ENCODE data around the gene ZSWIM6.

Gene ZSWIM6

DNA sequence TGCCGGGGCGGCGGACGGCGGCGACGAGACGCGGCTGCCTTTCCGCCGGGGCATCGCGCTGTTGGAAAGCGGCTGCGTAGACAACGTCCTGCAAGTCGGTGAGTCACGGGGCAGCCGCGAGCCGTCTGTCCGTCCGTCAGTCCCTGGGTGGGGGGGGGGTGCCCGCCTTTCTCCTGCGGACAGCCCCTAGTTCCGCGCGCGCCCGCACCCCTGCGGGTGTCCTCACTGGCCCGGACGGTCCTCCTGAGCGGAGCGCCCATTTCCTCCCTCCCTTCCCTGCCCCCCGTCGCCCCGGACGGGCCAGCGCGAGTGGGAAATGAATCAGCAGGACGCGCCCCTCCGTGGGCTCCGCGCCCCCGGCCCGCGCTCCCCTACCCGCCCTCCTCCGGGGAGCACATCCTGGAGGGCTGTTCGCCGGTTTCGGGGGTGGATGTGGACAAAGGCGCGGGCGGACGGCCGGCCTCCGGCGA, 828 bp downstream of the ZSWIM6 start:
- DNase-seq (ENCODE audit: low spot score) = no peak

DNA sequence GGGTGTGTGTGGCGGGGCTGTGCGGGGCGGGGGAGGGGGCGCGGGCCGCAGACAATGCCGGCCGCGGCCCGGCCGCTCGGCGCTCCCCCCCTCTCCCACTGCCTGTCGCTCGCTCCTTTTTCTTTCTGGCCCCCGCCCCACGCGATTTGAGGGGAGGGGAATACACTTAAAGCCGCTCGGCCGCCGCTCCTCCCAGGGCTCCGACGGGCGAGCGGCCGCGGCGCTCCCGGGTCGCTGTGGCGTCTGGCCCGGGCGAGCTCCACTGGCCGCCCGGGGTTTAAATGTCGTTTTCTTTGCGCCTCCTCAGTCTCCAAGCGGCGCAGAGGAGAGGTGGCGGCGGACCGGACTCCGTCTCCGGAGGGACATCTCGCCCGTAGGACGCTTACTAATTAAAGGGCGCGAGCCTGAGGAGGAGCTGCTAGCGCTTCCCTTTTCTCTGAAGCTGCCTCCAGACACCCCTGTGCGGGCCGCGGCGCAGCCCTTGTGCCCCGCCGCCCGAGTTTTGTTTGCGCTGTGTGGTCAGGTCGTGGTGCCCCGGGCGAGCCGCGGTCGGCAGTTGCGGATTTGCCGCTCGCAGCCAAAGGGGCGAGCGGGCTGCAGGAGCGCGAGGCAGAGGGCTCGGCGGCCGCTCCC, 1.4 kb downstream of the ZSWIM6 start:
- DNase-seq (ENCODE audit: low spot score) = no peak

DNA sequence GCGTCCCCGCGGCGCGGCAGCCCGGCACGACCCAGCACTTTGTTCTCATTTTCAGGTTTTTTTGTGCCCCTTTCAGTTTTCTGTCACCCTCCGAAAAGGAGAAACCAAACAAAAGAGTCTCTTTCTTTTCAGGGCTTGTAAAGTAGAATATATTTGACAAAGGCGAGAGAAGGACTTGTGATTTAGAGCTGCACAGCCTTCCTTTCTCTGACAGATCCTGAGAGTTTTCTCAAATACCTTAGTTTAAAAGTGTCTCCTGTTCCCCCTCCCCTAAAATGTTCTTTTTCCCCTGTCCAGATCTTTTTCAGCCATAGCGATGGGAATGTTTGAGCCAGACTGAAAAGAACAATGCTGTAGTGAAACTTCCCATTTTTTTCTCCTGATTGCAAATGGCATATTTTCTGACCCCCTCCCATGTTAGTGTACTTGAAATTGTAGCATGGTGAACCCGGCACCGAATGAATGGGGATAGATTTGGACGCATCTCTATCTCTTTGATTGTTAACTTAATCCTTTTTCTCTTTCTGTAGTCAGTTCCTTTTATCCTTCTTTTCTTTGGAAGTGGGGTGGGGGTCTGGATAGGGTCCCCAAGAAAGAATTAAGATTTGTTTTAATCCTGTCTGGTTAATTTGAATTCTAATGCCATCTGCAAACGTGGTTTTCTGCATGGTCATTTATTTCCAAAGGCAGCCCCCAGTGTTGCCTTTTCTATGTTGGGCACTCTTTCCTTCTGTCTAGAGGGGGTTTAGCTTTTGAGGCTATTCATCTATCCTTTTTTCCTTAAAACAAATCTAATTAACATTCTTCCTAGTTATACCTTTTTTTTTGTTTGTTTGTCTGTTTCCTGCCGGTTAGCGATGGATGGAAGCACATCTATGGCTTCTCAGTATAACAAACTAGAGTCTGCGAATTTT, 2.2 kb downstream of the ZSWIM6 start:
- DNase-seq (ENCODE audit: low spot score) = no peak

DNA sequence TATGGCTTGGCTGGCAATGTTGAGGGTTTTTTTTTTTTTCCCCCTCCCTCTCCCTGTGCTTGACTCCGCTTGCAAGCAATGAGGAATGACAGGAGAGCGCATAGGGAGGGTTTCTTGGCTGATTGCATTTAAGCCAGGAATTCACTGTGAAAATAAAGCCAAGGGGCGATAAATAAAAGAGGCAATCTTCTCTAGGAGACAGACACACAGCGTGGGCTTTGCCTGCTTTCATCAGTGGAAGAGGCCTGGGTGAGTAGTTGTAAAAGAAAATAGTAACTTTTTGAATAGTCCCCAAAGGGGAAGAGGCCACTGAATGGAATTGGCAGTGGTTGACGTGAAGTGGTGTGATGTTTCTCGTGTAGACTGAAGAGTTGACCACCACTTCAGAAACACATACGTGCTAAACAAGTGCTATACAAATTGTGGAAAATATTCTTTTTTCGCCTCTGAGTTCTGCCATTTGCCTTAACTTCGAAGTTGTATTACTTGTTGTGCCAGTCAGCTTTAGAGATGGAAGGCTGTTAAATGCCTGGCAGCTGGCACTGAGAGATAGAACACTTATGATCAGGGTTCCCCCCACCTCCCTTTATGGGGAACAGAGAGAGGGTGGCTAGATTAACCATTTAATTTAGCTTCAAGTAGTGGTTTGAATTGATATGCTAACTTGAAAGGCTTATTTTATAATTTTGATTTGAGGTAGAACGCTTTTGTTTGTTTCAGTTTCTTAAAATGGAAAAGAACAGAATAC, 3.0 kb downstream of the ZSWIM6 start:
- no peak for DNase-seq (ENCODE audit: low spot score)

DNA sequence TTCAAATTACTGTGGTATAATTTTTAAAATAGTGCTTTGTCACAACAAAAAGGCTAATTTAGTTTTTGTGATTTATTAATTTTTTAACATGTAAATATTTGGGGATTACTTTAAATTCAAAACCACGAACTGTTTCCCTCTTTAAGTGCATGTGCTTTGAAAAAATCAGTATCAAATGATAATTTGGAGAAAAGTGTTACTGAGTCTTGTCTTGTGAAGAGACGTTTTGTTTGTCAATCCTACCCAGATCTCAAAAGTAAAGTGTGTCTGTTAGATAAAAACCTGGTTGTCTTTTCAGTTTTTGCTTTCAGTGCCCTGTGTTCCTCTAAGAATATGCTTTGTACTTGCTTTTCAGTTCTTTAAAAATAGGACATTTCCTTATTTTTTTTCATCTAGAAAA, 7.7 kb downstream of the ZSWIM6 start:
- DNase-seq (ENCODE audit: low spot score) = no peak

DNA sequence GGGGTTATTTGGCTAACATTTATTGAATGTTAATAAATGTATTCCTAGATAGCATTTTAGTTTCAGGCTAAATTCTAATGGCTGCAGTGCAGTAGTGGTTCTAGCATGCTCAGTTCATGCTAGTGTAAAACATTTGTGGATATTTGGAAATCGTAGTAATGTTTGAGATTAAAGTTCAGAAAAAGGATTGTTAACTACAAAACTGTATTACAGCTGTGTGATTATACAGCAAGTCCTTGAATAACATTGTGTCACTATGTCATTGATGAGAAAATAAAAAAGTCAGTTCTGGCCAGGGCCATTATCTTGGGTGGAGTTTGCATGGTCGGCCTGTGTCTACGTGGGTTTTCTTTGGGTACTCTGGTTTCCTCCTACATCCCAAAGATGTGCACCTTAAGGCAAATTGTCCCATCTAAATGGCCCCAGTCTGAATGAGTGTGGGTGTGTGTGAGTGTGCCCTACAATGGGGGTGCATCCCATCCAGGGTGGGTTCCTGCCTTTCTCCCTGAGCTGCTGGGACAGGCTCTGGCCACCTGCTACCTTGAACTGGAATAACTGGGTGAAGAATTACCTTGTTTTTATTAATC, 8.8 kb downstream of the ZSWIM6 start:
- DNase-seq (ENCODE audit: low spot score) = no peak

DNA sequence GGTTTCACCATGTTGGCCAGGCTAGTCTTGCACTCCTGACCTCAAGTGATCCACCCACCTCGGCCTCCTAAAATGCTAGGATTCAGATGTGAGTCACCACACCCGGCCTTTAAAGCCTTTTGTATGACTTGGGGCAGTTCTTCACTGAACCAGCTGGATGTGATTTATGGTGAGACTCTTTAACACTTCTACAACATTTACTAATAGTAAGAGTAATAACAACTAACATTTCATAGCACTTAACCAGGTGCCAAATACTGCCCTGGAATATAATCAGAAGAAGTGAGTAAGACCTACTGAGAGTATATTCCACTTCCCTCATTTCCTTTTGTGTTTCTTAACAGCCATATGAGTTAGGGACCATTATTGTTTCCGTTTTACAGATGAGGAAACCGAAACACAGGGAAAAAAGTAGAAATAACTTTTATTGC, 10.0 kb downstream of the ZSWIM6 start:
- DNase-seq (ENCODE audit: low spot score) = no peak

DNA sequence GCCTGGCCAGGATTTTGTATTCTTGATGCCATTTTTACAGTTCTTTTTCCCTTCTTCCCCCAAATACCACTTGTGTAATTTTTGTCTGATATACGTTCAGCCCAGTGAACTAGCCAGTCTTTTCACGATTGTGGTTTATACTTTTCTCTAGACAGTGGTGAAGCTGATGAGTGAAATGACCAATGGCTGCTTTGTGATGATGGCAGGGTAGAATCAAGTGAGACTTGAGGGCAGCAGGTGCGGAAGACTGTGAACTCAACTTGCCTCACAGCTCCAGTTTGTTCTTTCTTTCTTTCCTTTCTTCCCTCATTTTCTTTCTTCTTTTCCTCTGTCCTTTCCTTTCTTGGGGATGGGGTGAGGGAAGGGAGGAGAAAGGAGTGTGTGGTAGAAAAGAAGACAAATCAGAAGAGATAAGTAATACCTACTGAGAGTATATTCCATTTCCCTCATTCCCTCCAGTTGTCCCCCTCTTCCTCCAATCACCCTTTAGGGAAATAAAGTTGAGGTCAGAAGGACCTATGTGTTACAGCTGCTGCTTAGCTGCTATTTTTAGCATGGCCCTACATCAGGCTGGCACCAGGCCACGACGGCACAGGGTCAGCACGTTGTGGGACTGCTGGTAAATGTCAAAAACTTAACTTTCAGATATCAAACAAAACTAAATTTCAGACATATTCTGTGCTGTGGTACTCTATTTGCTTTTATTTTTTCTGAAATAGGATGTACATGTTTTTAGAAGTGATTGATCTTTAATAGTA, 12.3 kb downstream of the ZSWIM6 start:
- no peak for DNase-seq (ENCODE audit: low spot score)

DNA sequence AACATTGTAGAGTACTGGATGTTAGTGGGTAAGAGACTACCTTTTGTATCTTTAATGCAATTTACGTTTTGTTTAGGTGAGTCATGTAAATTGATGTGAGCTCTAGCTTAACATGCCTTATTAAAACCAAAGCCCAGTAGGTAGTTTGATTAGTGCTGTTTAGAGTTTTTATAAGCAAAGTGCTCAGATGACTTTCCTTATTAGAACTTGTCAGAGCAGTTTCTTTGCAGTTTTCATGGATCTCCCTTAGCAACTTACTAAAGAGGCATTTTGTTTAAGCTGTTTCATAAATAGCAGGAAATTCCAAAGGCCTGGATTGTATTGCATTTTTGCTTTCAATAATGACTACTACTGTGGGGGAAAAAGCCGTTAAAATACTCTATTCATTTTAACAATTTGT, 14.5 kb downstream of the ZSWIM6 start:
- no peak for DNase-seq (ENCODE audit: low spot score)

DNA sequence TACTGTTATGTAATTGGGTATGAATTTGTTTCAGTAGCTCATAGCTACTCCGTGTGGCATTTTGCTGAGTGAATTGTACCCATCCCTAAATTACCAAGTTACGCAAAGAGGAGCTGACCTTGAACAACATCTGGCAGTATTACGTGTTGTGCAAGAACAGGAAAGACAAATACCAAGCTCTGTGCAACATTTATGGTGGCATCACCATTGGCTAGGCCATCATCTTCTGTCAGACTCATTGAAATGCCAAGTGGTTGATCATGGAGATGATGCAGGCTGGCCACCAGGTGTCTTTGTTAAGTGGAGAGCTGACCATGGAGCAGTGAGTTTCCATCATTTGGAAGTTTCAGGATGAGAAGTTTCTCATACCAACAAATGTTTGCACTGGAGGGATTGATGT, 15.0 kb downstream of the ZSWIM6 start:
- DNase-seq (ENCODE audit: low spot score) = no peak

DNA sequence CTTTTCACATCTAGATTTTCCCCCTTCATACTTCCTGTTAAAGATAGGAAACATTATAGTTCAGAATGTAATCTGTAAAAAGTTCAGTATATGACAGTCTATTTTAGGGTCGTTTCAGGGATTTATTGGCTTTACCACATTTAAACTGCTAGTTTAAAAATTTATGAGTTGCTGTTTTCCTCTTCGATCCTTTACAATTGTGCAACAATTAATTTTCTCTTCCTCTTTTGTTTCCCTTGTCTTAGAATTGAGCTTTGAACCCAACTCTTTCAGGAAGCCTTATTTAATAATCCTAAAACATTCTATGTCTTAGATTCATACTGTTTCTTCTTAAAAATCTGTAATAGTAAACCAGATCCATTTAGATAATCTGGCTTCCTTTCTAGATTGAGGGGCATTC, 16.4 kb downstream of the ZSWIM6 start:
- DNase-seq (ENCODE audit: low spot score) = no peak

DNA sequence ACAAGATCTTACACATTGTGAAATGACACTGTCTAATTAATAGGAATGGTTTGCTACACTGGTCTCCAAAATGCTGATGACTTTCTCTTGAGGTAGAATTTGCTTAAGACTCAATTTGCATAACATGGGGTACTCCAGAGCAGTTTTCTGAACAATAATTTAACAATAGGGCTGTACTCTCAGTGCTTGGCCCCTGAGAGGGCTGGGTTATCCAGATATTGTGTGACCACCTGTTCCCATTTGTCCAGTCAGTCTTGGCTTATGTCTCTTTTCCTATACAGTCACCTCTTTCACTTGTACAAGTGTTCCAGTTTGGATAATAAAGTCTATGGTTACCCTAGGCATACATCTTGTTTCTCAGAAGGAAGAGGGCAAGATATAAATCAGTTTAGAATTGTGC, 17.9 kb downstream of the ZSWIM6 start:
- no peak for DNase-seq (ENCODE audit: low spot score)

DNA sequence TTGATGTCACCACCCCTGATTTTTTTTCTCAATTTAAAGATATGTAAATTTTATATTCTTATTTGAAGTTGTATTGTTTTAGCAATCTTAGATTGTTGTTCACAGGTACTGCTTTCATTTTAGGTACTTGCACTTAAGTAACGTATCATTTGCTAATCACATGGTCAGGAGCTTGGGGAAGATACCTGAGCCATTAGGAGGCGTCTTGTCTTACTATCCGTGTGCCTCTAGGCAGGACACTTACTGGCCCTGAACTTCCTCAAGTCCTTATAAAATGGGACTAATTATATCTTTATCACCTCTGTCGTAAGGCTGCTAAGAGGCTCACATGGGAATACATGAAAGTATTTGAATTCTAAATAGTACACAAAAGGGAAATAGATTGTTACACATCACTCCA, 18.5 kb downstream of the ZSWIM6 start:
- DNase-seq (ENCODE audit: low spot score) = no peak

DNA sequence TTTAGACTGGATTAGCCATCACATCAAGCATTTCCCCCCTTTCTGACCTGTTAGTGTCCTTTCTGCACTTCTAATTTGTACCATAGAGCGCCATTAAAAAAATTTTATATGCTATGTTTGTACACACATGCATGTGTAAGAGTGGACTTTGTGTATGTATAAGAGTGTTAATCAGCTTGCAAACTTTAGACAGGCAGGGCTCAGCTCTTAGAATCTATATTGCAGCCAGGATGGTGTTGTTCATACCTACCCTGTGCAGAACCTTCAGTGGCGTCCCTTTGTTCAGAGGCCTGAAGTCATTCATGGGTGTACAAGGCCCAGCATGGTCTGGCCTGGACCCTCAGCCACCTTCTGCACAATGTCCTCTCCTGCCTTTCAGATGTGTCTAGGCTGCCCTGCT, 19.7 kb downstream of the ZSWIM6 start:
- no peak for DNase-seq (ENCODE audit: low spot score)

DNA sequence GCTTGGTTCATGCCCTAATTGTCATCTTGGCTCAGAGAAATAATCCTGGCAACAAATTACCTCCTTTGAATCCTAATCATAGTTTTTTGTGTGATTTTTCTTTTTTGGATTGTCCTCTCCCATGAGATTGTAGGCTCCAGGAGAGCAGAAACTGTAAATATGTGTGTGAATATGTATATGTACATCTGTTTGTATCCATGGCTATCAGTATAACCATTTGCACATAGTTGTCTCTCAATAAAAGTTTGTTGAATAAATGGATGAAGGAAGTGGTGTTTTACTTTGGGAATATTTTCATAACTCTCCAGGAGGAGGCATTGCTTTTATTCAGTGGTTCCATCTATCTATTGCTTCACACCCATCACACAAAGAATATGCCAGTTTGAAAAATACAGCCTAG, 20.1 kb downstream of the ZSWIM6 start:
- no peak for DNase-seq (ENCODE audit: low spot score)

DNA sequence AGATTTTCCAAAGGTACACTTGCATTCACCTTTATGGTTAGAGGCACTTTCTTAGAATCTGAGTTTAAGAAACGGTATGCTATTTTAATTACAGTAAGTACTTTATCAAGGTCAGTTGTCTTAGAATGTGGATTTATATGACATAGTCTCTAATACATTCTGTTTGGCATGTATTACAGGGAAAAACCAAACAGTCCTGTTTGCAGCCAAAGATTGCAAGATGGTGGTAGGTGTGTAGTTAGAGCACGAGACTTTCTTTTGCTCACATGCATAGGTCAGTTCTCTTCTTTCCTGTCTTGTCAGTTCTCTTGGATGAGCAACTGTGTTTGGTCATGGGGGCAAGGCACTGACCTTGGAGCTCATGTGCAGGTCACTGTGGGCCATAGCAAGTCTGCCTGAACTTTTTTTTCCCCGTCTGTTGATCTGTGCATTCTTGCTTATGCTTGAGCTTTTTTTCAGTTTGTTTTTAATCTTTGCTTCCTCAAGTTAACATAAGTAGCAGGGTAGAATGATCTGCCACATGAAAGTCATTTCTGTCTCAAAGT, 20.6 kb downstream of the ZSWIM6 start:
- no peak for DNase-seq (ENCODE audit: low spot score)

DNA sequence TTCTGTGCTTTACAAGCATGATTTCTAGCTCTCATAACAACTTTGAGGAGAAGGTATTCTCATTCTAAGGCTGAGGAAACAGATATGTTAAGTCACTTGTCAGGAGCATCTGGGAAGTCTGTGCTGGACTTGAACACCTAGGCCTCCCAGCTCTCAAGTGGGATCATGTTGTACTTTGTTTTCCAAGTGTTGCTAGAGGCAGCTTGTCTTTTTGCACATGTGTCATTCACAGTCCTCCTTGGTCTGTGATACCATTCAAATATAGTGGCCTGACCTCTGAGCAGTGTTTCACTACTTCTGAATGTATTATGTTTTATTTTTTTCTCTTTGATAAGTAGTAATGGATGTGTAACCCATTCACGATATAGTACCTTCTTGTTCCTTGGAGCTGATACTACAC, 21.2 kb downstream of the ZSWIM6 start:
- DNase-seq (ENCODE audit: low spot score) = no peak

DNA sequence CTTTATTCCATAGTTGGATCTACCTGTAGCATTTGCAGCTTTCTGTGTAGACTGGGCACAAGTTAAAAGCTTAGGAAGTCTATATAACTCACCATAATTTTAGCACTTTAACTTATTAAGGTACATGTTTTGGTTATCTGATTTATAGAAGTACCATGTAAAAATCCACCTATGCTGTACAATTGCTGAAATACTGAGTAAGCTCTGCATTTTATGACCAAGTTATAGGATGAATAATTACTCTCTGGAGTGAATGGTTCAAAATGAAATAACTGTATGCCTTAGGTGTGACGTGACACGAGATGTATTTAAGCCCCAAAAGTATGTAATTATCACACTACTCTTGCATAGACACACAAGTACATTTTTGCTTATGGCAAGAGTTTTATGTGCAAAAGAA, 22.1 kb downstream of the ZSWIM6 start:
- DNase-seq (ENCODE audit: low spot score) = no peak

DNA sequence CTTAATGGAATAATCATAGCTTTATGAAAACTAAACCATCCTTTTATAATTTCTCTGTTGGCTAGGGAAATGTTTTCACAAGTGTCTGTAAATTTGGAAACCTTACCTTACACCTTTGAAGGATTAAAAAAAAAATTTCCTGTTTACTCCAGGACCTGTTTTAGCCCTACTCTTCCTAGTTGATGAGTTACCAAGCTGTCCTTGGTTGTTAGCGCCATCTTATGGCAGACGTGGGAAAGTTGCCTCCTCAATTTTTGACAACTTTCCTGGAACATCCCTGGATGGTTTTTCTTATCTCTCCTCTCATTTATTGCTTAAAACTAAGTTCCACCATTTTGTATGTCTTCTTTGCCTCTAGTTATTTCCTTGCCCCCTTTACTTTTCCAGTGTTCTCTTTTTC, 25.7 kb downstream of the ZSWIM6 start:
- DNase-seq (ENCODE audit: low spot score) = no peak

DNA sequence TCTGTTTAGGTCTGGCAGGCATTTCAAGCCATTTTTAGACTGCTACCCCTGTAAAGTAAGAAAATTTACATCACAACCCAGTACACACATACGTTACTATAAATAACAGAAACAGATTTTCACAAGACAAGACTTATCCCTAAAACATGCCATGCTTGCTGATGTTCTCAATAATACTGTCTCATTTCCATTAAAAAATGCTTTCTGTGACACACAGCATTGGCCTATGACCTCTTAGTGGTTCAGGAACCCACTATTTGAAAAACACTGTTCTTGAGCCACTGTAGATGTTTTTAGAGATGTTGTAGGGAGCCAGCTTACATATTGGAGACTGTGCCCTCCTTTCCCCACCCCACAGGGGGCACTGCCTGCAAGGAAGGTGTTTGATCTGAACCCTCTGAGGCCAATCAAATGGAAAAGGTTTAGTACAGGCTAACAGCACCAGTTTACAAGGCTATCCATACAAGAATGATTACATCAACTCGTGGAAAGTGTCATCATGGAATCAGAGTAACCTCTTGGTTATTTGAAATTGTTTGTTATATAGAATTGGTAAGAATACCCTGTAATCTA, 30.8 kb downstream of the ZSWIM6 start:
- no peak for DNase-seq (ENCODE audit: low spot score)
